Body of pancreas (tissue), 4 donors: ENCODE data around the gene CEP290.
"Not testable (repeated sequence)": the region's sequence is repeated elsewhere in the genome, so short reads cannot be mapped to it uniquely, and the experiment has no call there.

ENCODE experiments used
- CTCF ChIP-seq, 7 experiments: fragments of 450-650 bp in 4 of 7; fragments of 200-600 bp in 3 of 7; sonication (generic) in 3 of 7; IDR thresholded peaks; one replicate each; pipeline ENCODE4 v1.5.1; 2016 to 2019; ENCODE audit warnings: antibody characterized with exemption in 7 of 7
- POLR2A ChIP-seq, 3 donors: fragments of 450-650 bp; IDR thresholded peaks; one replicate each; pipeline ENCODE4 v1.6.1; 2016; ENCODE audit warnings: antibody characterized with exemption in 3 of 3, mild to moderate bottlenecking in 2 of 3

DNA sequence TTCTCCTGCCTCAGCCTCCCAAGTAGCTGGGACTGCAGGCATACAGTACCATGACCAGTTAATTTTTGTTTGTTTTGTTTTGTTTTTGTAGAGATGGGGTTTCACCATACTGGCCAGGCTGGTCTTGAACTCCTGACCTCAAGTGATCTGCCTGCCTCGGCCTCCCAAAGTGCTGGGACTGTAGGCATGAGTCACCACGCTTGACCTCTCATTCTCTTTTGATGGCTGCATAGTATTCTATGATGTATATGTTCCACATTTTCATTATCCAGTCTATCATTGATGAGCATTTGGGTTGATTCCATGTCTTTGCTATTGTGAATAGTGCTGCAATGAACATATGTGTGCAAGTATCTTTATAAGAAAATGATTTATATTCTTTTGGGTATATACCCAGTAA lies 8.7 kb downstream of the CEP290 start:
- TF ChIP-seq CTCF, POLR2A (IDR thresholded peaks at IDR 0.05): not testable (repeated sequence)
